D721Med (cell line): ENCODE results near the gene CDH4.

Experiments
- DNase-seq: peaks from one replicate; pipeline ENCODE4 v3.0.0; 2011; ENCODE audit warnings: low spot score; ENCODE audit not compliant: insufficient read length
- FAIRE-seq: peaks from 2 replicates; lab custom pipeline; 2011; peaks lifted over from hg19 to GRCh38; lab: Jason Lieb, UNC
- TF ChIP-seq, protein P1 (sequence below): IDR thresholded peaks from 2 replicates; pipeline ENCODE4 v1.5.1; 2012; ENCODE audit warnings: mild to moderate bottlenecking, control low read depth; ENCODE audit not compliant: insufficient read depth; ENCODE audit errors: missing control alignments

The CDH4 gene

DNA sequence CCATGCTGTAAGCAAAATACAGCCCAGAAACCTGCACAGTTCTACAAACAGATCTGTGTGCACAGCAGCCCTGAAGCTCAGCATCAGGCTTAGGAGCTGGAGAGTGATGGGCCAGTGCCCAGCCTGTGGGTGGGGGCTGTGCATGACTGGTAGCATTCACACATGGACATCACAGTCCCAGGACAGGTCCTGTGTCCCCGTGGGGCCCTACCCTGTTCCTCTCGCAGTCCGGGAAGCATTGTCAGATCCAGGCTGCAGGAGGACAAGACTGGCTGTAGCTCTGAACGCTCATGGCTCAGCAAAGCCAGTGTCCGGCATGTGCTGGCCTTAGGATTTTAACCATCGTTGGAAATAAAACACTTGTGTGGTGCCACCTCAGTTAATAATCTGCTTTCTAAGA, 234.1 kb downstream of the CDH4 start:
- TF ChIP-seq, protein P1, sequence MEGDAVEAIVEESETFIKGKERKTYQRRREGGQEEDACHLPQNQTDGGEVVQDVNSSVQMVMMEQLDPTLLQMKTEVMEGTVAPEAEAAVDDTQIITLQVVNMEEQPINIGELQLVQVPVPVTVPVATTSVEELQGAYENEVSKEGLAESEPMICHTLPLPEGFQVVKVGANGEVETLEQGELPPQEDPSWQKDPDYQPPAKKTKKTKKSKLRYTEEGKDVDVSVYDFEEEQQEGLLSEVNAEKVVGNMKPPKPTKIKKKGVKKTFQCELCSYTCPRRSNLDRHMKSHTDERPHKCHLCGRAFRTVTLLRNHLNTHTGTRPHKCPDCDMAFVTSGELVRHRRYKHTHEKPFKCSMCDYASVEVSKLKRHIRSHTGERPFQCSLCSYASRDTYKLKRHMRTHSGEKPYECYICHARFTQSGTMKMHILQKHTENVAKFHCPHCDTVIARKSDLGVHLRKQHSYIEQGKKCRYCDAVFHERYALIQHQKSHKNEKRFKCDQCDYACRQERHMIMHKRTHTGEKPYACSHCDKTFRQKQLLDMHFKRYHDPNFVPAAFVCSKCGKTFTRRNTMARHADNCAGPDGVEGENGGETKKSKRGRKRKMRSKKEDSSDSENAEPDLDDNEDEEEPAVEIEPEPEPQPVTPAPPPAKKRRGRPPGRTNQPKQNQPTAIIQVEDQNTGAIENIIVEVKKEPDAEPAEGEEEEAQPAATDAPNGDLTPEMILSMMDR, result no peak
- no peak for FAIRE-seq
- no peak for DNase-seq

DNA sequence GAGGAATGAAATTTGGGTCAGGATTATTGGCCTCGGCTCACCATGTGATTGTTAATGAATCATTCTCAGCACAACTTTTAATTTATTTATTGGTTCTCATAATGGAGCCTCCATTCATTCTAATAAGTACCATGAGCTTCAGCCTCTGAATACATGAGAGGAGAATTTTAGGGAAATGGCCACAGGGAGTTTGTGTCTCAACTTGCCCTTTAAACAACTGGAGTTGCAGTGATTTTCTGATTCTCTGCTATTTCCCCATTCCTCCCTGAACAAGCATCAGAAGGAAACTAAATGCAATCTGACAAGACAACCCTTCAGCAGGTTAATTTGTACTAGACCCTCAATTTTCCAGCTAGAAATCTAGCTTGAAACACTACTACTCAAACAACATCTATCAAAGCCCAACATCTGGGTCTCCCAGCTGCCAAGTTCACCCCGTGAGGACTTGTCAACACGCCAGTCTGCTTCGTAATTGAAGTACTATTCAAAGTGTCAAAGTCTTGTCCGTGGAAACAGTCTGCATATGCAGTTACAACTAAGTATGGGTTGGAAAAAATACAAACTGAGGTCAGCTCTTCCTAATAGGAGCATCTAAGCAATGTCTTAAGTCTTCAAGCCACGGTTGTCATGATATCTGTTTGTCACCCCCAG, 235.4 kb downstream of the CDH4 start:
- no peak for DNase-seq
- TF ChIP-seq, protein P1, result no peak
- no peak for FAIRE-seq

DNA sequence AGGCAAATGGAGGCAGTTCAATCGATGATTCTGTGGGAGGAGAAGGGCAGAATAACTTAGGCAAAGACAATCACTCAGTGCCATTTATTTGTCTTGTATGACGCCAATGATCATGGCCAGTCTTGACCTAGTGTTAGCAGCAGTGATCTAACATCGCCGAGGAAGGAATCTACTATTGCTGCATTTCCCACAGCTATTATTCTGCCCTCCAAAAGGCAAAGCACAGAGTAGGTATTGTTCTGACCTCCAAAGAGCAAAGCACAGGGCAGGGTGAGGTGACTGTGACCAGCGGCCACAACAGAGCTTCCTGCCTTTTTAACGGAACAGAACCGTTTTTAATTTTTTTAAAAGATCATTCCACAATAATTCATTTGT, 235.9 kb downstream of the CDH4 start:
- no peak for FAIRE-seq
- TF ChIP-seq, protein P1, result no peak

DNA sequence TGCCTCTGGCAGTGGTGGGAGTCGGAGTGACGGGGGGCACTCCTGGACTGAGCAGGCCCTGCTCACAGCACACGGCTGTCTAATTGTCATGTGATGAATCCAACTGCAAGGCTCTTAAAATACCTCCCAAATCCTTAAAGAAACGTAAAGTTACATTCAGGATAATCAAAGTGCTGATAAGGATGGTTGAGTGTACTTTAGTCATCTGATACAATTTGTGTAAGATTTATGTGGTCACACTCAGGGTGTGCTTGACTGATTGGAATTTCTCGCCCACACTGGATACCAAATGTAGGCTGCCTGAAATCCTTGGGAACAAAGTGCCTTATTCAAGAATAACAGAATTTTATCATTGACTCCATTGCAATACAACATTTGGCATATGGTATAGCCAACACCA, 238.7 kb downstream of the CDH4 start:
- no peak for DNase-seq
- TF ChIP-seq, protein P1, result no peak
- no peak for FAIRE-seq

More for the DNA sequence above, 235.9 kb downstream of the CDH4 start:
- no peak for DNase-seq

DNA sequence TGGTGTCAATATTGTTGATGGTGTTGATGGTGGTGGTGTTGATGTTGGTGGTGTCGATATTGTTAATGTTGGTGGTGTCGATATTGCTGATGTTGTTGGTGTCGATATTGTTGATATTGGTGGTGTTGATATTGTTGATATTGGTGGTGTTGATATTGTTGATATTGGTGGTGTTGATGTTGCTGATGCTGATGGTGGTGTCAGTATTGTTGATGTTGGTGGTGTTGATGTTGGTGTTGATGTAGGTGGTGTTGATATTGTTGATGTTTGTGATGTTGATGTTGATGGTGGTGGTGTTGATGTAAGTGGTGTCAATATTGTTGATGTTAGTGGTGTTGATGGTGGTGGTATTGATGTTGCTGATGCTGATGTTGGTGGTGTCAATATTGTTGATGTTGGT, 240.0 kb downstream of the CDH4 start:
- no peak for FAIRE-seq

DNA sequence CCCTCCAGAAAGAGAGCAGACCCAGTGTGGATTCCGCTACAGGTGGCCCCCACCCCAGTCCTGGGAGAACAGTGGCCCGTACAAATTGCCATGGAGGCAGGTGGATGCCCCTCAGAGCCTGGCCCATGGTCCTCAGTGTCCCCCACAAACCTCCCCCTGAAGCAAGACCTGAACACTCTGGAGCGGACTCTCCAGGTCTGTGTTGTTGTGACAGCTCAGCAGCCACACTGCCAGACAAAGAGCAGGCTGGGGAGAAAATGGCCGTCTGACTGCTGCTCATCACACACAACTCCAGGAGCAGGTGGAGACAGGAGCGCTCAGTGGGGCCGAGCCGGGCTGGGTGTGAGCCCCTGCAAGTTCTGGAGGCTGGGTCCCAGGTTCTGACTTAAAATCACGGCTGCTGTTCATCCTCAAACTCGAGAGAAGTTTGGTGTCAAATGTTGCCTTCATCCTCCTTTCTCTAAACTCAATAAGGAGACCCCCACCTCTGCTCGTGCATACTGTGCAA, 241.8 kb downstream of the CDH4 start:
- TF ChIP-seq, protein P1, result no peak
- DNase-seq (no peak), FAIRE-seq (no peak)

More for the DNA sequence above, 240.0 kb downstream of the CDH4 start:
- DNase-seq, result no peak
- TF ChIP-seq, protein P1, result no peak
